GM19240 (cell line): Measurements from ENCODE around the gene DCST2.

Experiments used
- DNase-seq: peaks from one replicate; pipeline ENCODE4 v3.0.0; 2011; ENCODE audit warnings: low spot score; ENCODE audit not compliant: insufficient read length

Gene DCST2

GRCh38 chr1:155033524-155033923 is at the start of gene DCST2, which contains the start of gene DCST1:
Gene DCST2, minus strand, starts transcription at chr1:155033781. Its CDS starts 80 bp downstream, at chr1:155033701.
Gene DCST1, plus strand, starts transcription at chr1:155033824. Its CDS starts 213 bp downstream, at chr1:155034037.
- DNase-seq = no peak

- DNase-seq = no peak
Observed at GRCh38 chr1:155083052-155083541, 49.5 kb upstream of the DCST2 start.

- no peak for DNase-seq
Observed at GRCh38 chr1:155082301-155083051, 48.9 kb upstream of the DCST2 start.

- no peak for DNase-seq
Observed at GRCh38 chr1:155081472-155082300, 48.1 kb upstream of the DCST2 start.

- DNase-seq = no peak
Observed at GRCh38 chr1:155080312-155081228, 47.0 kb upstream of the DCST2 start.

GRCh38 chr1:155079487-155080311 is 46.1 kb upstream of the DCST2 start:
- DNase-seq = no peak

GRCh38 chr1:155079210-155079486 is 45.6 kb upstream of the DCST2 start:
- DNase-seq = no peak

- peak; percentile 60 for DNase-seq
Observed at GRCh38 chr1:155078469-155079209, 45.1 kb upstream of the DCST2 start, which contains the start of gene EFNA3. Gene EFNA3, plus strand, starts transcription at chr1:155078837. Its CDS starts 105 bp downstream, at chr1:155078942.

GRCh38 chr1:155077758-155078445 is 44.3 kb upstream of the DCST2 start:
- no peak for DNase-seq

GRCh38 chr1:155077346-155077745 is 43.8 kb upstream of the DCST2 start:
- DNase-seq = no peak

- DNase-seq = no peak
Observed at GRCh38 chr1:155076371-155076770, 42.8 kb upstream of the DCST2 start.

- DNase-seq = no peak
Observed at GRCh38 chr1:155075535-155075934, 42.0 kb upstream of the DCST2 start.

GRCh38 chr1:155073377-155074242 is 40.0 kb upstream of the DCST2 start:
- no peak for DNase-seq

- DNase-seq = no peak
Observed at GRCh38 chr1:155072531-155073289, 39.1 kb upstream of the DCST2 start.

GRCh38 chr1:155071701-155072100 is 38.1 kb upstream of the DCST2 start:
- no peak for DNase-seq

- peak; percentile 71 for DNase-seq
Observed at GRCh38 chr1:155070721-155071569, 37.4 kb upstream of the DCST2 start.
